HL-60 (cell line): ENCODE data around the gene GRPEL2.

Source experiments
- POLR2AphosphoS5 ChIP-seq: IDR thresholded peaks from 2 replicates; pipeline ENCODE4 v1.6.1; 2012; ENCODE audit warnings: low read depth
- TF ChIP-seq, protein P1 (sequence below): IDR thresholded peaks from one replicate; pipeline ENCODE4 v1.5.1; 2011; ENCODE audit warnings: low read length, control low read depth, inconsistent platforms; ENCODE audit not compliant: insufficient read depth
- TF ChIP-seq, protein P2 (sequence below): IDR thresholded peaks from 2 replicates; pipeline ENCODE4 v1.6.1; 2012; ENCODE audit warnings: low read depth; ENCODE audit not compliant: insufficient replicate concordance

DNA sequence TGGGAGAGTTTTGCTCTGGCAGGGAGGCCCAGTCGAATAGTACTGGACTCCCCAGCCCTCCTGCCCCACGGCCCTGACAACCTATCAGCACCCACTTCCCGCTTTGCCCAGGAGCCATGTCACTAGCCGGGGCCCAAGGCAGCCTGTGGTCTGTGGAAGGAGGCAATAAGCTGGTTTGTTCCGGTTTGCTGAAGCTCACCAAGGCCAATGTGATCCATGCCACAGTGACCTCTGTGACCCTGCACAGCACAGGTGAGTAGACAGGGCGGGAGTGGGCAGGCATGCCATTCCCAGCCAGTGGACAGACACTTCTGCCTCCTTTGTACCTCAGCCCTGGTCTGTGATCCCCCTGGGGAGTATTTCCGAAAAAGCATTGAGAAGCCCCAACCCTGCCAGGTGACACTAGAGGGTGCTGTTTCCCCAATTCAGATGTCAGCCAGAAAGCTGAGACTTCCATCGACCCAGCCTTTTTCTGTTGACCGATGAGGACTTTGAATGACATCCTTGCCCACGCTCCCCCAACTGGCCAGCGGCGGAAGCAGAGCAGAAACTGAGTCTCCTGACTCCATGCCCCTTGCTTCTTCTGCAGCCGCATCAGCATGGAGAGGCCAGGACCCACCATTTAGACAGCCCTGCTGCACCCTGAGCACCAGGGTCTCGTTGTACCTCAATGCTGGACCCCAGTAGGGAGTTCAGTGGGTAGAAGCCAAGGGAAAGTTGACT lies 22.1 kb downstream of the GRPEL2 start:
- peak; percentile 54 for TF ChIP-seq POLR2AphosphoS5
- TF ChIP-seq, protein P1, sequence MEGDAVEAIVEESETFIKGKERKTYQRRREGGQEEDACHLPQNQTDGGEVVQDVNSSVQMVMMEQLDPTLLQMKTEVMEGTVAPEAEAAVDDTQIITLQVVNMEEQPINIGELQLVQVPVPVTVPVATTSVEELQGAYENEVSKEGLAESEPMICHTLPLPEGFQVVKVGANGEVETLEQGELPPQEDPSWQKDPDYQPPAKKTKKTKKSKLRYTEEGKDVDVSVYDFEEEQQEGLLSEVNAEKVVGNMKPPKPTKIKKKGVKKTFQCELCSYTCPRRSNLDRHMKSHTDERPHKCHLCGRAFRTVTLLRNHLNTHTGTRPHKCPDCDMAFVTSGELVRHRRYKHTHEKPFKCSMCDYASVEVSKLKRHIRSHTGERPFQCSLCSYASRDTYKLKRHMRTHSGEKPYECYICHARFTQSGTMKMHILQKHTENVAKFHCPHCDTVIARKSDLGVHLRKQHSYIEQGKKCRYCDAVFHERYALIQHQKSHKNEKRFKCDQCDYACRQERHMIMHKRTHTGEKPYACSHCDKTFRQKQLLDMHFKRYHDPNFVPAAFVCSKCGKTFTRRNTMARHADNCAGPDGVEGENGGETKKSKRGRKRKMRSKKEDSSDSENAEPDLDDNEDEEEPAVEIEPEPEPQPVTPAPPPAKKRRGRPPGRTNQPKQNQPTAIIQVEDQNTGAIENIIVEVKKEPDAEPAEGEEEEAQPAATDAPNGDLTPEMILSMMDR: peak; percentile 84
- TF ChIP-seq, protein P2, sequence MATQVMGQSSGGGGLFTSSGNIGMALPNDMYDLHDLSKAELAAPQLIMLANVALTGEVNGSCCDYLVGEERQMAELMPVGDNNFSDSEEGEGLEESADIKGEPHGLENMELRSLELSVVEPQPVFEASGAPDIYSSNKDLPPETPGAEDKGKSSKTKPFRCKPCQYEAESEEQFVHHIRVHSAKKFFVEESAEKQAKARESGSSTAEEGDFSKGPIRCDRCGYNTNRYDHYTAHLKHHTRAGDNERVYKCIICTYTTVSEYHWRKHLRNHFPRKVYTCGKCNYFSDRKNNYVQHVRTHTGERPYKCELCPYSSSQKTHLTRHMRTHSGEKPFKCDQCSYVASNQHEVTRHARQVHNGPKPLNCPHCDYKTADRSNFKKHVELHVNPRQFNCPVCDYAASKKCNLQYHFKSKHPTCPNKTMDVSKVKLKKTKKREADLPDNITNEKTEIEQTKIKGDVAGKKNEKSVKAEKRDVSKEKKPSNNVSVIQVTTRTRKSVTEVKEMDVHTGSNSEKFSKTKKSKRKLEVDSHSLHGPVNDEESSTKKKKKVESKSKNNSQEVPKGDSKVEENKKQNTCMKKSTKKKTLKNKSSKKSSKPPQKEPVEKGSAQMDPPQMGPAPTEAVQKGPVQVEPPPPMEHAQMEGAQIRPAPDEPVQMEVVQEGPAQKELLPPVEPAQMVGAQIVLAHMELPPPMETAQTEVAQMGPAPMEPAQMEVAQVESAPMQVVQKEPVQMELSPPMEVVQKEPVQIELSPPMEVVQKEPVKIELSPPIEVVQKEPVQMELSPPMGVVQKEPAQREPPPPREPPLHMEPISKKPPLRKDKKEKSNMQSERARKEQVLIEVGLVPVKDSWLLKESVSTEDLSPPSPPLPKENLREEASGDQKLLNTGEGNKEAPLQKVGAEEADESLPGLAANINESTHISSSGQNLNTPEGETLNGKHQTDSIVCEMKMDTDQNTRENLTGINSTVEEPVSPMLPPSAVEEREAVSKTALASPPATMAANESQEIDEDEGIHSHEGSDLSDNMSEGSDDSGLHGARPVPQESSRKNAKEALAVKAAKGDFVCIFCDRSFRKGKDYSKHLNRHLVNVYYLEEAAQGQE: no peak
